Sigmoid colon (tissue), 7 donors: ENCODE data around the gene TMEM53. TPM values are rescaled to one million over a fixed set of nuclear protein-coding genes. Genes with fewer than 3 reads are reported as not detected.

Experiments
- DNase-seq: peaks from one replicate; pipeline ENCODE4 v3.0.0-alpha.2; 2019
- H3K27ac ChIP-seq, 4 donors: fragments of 200-600 bp; sonication (generic); one replicate each; pipeline ENCODE4 v1.5.1; 2016 to 2019; ENCODE audit warnings: mild to moderate bottlenecking in 1 of 4
- H3K27me3 ChIP-seq, 3 donors: fragments of 200-600 bp; sonication (generic); one replicate each; pipeline ENCODE4 v1.5.1; 2019; ENCODE audit warnings: mild to moderate bottlenecking in 1 of 3
- H3K36me3 ChIP-seq, 4 donors: fragments of 200-600 bp; sonication (generic); one replicate each; pipeline ENCODE4 v1.5.1; 2016 to 2019
- H3K4me1 ChIP-seq, 4 donors: fragments of 200-600 bp; sonication (generic); one replicate each; pipeline ENCODE4 v1.5.1; 2017 to 2019
- H3K4me3 ChIP-seq, 4 donors: fragments of 200-600 bp; sonication (generic); one replicate each; pipeline ENCODE4 v1.5.1; 2017 to 2019; ENCODE audit warnings: mild to moderate bottlenecking in 2 of 4, moderate library complexity in 1 of 4
- H3K9me3 ChIP-seq, 4 donors: fragments of 200-600 bp in 3 of 4; sonication (generic) in 3 of 4; one replicate each; pipeline versions ENCODE4 v1.5.1 to v1.6.1; 2013 to 2019
- CTCF ChIP-seq, 4 experiments: fragments of 450-650 bp in 3 of 4; fragments of 200-600 bp in 1 of 4; IDR thresholded peaks; one replicate each; pipeline ENCODE4 v1.5.1; 2016 to 2019; ENCODE audit warnings: antibody characterized with exemption in 4 of 4, mild to moderate bottlenecking in 3 of 4, moderate library complexity in 2 of 4
- EP300 ChIP-seq, 4 donors: sonication (generic); formaldehyde crosslinking; IDR thresholded peaks; one replicate each; pipeline ENCODE4 v1.6.1; 2017; ENCODE audit warnings: antibody characterized with exemption in 4 of 4
- POLR2A ChIP-seq, 2 donors: fragments of 450-650 bp; IDR thresholded peaks; one replicate each; pipeline ENCODE4 v1.6.1; 2016; ENCODE audit warnings: antibody characterized with exemption in 2 of 2, mild to moderate bottlenecking in 2 of 2, moderate library complexity in 2 of 2
- POLR2AphosphoS5 ChIP-seq, 4 donors: sonication (generic); formaldehyde crosslinking; IDR thresholded peaks; one replicate each; pipeline ENCODE4 v1.6.1; 2017; ENCODE audit warnings: antibody characterized with exemption in 4 of 4
- WGBS, 2 donors: extraction: QIAGEN DNeasy Blood & Tissue Kit; methylation state at CpG; one replicate each; pipeline ENCODE4 v1.1.7; 2013; 5-methylcytosine and 5-hydroxymethylcytosine counted together
- intact Hi-C: fragments of 100-400 bp; cut with DNase I; formaldehyde crosslinking; loops from one replicate; pipeline ENCODE4 v1.15.1; 2023
- polyA plus RNA-seq, 3 donors: library from polyadenylated mRNA; stranded (reverse); fragments of 200-250 nt; gene quantifications; one replicate each; pipeline ENCODE4 v1.2.3, GENCODE V29; 2013
- total RNA-seq, 4 donors: library from RNA; depleted of rRNA; stranded (reverse); fragments of >200 nt; gene quantifications; one replicate each; pipeline ENCODE4 v1.1.0, GENCODE V29; 2016
- donor health status: healthy with polysubstance abuse.
- donor health status: Bipolar disorder and iron deficiency.
- donor health status: healthy.

TMEM53 gene
- total RNA-seq: 1 to 10 TPM; 1.7 to 5.6 (median 4.5) TPM
- 10 to 100 TPM; 17.1 to 29.7 (median 19.8) TPM for polyA plus RNA-seq

- 1% methylated on average over 56 of the region's 56 CpGs for WGBS, 2 donors
- peak; percentile 100 for DNase-seq
- Histone ChIP-seq H3K36me3 (no peaks in the 10 kb centered on the region), H3K4me3 (peak within 1 kb of the TSS; percentile 59 to 72 (median 68)), H3K27me3 (no peaks in the 10 kb centered on the region), H3K9me3 (no peaks in the 10 kb centered on the region), H3K4me1 (peaks cover 0 to 31% (median 21%) of the 10 kb centered on the region in 4 donors), H3K27ac (peak within 1 kb of the TSS; percentile 90 to 95 (median 94))
- no peak for TF ChIP-seq EP300 (IDR thresholded peaks at IDR 0.05)
- peak; percentile 36 to 89 (median 70) for TF ChIP-seq POLR2AphosphoS5 (IDR thresholded peaks at IDR 0.05)
- peak in 1 of 2 donors; percentile 45 for TF ChIP-seq POLR2A (IDR thresholded peaks at IDR 0.05)
- intact Hi-C loops: loop anchor here (1.0 kb wide), 1 partner anchor 319 kb away; the partner anchor contains the start of gene ERI3
These were observed at the start of gene TMEM53, which contains the start of gene ARMH1 for GRCh38 chr1:44674113-44675000. TSS of gene TMEM53 (minus strand) at chr1:44674481. CDS start at chr1:44674391, 90 bp downstream. TSS of gene ARMH1 (plus strand) at chr1:44674714. CDS start at chr1:44689698, 14,984 bp downstream.

GRCh38 chr1:44723496-44724295 lies 49.4 kb upstream of the TMEM53 start:
- WGBS, 2 donors: 69 to 86% methylated on average over 28 of the region's 28 CpGs
- no peaks in the 10 kb centered on the region for H3K4me1 ChIP-seq
- no peak for DNase-seq
- no peaks in the 10 kb centered on the region for H3K9me3 ChIP-seq
- intact Hi-C loops: no loop called here
- H3K27me3 ChIP-seq: no peaks in the 10 kb centered on the region
- H3K27ac ChIP-seq: no peak overlapping the region
- H3K36me3 ChIP-seq: no peaks in the 10 kb centered on the region
- TF ChIP-seq POLR2AphosphoS5 (IDR thresholded peaks at IDR 0.05) (no peak), POLR2A (IDR thresholded peaks at IDR 0.05) (no peak), CTCF (IDR thresholded peaks at IDR 0.05) (no peak), EP300 (IDR thresholded peaks at IDR 0.05) (no peak)
- no peak overlapping the region for H3K4me3 ChIP-seq

- H3K4me1 ChIP-seq: no peaks in the 10 kb centered on the region
- TF ChIP-seq EP300 (IDR thresholded peaks at IDR 0.05) (no peak), CTCF (IDR thresholded peaks at IDR 0.05) (no peak), POLR2A (IDR thresholded peaks at IDR 0.05) (no peak), POLR2AphosphoS5 (IDR thresholded peaks at IDR 0.05) (no peak)
- no peak overlapping the region for H3K4me3 ChIP-seq
- no peak overlapping the region for H3K27ac ChIP-seq
- 63 to 80% methylated on average over 9 of the region's 9 CpGs for WGBS, 2 donors
- intact Hi-C loops: no loop called here
- no peaks in the 10 kb centered on the region for H3K9me3 ChIP-seq
- no peaks in the 10 kb centered on the region for H3K27me3 ChIP-seq
- no peaks in the 10 kb centered on the region for H3K36me3 ChIP-seq
- DNase-seq: no peak
These were observed 48.8 kb upstream of the TMEM53 start for GRCh38 chr1:44723064-44723463.

GRCh38 chr1:44721485-44722361 lies 47.4 kb upstream of the TMEM53 start:
- WGBS, 2 donors: 28 to 45% methylated on average over 14 of the region's 14 CpGs
- Histone ChIP-seq H3K27me3 (no peaks in the 10 kb centered on the region), H3K4me1 (no peaks in the 10 kb centered on the region), H3K9me3 (no peaks in the 10 kb centered on the region), H3K4me3 (no peak overlapping the region), H3K27ac (peak overlapping the region in 3 of 4 donors; percentile 1 to 46 (median 18)), H3K36me3 (no peaks in the 10 kb centered on the region)
- DNase-seq: peak; percentile 73
- intact Hi-C loops: no loop called here
- TF ChIP-seq EP300 (IDR thresholded peaks at IDR 0.05) (no peak), POLR2AphosphoS5 (IDR thresholded peaks at IDR 0.05) (peak; percentile 11 to 91 (median 61)), CTCF (IDR thresholded peaks at IDR 0.05) (no peak), POLR2A (IDR thresholded peaks at IDR 0.05) (peak in 1 of 2 donors; percentile 69)
